Measurements from ENCODE around the gene ZBTB45. TPM values are rescaled to one million over a fixed set of nuclear protein-coding genes. Genes with fewer than 3 reads are reported as not detected.
A peak's percentile ranks its signal among the peaks of the same experiment; 100 is the strongest.

ZBTB45 gene
- total RNA-seq, 2 experiments from 2014 or later = 5.7 to 6.3 TPM

DNA sequence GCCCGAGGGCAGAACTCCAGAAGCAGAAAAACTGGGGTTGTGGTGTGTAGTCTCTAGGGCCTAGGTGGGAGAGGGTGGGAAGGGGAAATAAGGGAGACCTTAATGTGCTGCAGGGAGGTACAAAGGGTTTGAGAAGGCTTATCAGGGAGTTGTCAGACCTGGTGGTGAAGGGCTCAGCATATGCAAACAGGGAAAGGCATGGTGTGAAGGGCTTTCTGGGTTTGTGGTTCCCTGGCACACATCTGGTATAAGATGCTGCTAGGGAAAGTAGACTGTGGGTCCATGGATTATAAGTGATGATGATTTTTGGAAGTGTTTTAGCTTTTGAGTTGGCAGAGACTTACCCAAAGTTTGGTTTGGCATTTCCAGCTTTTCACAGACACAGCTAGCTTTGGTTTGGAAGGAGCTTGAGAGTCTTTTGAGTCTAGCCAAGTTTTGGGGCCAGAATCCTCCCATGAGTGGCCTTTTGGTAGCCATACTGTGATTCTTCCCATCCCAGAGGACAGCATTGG, 26.5 kb upstream of the ZBTB45 start:
- no peaks in the 10 kb centered on the region for H3K9me3 Mint-ChIP-seq
- POLR2A ChIA-PET = interaction anchor here (1.2 to 3.2 kb wide), 3 partner anchors 8 to 32 kb away, joined by 3 to 64 read pairs (median 4); partner anchors contain the start of gene CHMP2A

DNA sequence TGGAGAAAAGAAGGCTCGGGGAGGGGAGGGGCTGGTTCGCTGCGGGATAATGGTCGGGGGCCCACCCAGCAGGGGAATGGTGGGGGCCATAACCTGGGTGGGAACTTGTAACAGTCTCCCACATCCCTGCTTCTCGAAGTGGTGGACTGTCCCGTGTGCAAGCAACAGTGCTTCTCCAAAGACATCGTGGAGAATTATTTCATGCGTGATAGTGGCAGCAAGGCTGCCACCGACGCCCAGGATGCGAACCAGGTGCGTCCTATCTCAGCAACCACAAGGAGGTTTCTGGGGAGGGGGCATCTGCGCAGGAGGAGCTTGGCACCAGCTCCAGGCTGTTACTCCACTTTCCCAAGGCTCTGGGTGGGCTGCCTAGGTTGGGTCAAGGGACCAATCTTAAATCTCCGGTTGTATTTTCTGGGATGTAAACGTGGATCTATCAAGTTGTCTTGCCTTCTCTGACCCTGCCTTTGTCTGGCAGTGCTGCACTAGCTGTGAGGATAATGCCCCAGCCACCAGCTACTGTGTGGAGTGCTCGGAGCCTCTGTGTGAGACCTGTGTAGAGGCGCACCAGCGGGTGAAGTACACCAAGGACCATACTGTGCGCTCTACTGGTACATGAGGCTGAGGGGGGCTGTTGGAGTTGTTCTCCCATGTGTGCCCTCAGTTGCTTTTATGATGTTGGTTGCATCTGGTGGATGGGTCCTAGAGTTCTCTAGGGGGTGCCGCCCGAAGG, 25.8 kb upstream of the ZBTB45 start:
- Histone ChIP-seq H3K4me3 (ENCODE audit: low read length) (peak overlapping the region; percentile 70), H3K27ac (ENCODE audit: low read depth in 1 of 2, low read length in 2 of 2) (peak overlapping the region; percentile 18 to 50), H3K9me3 (ENCODE audit: control insufficient read depth in 1 of 2, insufficient read depth in 1 of 2, low read length in 2 of 2) (no peaks in the 10 kb centered on the region), H3K36me3 (ENCODE audit: insufficient read depth, low read length) (peaks cover 51% of the 10 kb centered on the region), H3K27me3 (ENCODE audit: control insufficient read depth in 1 of 2, insufficient read depth in 2 of 2, low read length in 2 of 2) (no peaks in the 10 kb centered on the region), H3K4me1 (ENCODE audit: insufficient read depth, low read length) (peaks cover 42% of the 10 kb centered on the region)
- Mint-ChIP-seq H3K4me3 (peak overlapping the region; percentile 95), H3K4me1 (ENCODE audit: low read depth) (peaks cover 39% of the 10 kb centered on the region), H3K36me3 (ENCODE audit: low read depth) (peaks cover 63% of the 10 kb centered on the region), H3K9me3 (no peaks in the 10 kb centered on the region), H3K27me3 (no peaks in the 10 kb centered on the region), H3K27ac (peak overlapping the region; percentile 91)
- intact Hi-C loops (cut with DNase I, micrococcal nuclease) = no loop called here
- POLR2A ChIA-PET = interaction anchor here (1.2 to 3.2 kb wide), 6 partner anchors 9 to 32 kb away, joined by 3 to 64 read pairs (median 22); partner anchors contain the start of genes CHMP2A, UBE2M and ZBTB45
- CTCF ChIA-PET = interaction anchor here (3.3 kb wide), 1 partner anchor 26 kb away, joined by 34 read pairs; the partner anchor contains the start of gene ZBTB45
- DNase-seq (peak in 2 of 14 experiments; percentile 35 to 43), ATAC-seq (ENCODE audit: poor library complexity) (no peak)
- TF ChIP-seq, protein P1, sequence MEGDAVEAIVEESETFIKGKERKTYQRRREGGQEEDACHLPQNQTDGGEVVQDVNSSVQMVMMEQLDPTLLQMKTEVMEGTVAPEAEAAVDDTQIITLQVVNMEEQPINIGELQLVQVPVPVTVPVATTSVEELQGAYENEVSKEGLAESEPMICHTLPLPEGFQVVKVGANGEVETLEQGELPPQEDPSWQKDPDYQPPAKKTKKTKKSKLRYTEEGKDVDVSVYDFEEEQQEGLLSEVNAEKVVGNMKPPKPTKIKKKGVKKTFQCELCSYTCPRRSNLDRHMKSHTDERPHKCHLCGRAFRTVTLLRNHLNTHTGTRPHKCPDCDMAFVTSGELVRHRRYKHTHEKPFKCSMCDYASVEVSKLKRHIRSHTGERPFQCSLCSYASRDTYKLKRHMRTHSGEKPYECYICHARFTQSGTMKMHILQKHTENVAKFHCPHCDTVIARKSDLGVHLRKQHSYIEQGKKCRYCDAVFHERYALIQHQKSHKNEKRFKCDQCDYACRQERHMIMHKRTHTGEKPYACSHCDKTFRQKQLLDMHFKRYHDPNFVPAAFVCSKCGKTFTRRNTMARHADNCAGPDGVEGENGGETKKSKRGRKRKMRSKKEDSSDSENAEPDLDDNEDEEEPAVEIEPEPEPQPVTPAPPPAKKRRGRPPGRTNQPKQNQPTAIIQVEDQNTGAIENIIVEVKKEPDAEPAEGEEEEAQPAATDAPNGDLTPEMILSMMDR (IDR thresholded peaks at IDR 0.05) = no peak

More for the DNA sequence above, 26.5 kb upstream of the ZBTB45 start:
- CTCF ChIA-PET = interaction anchor here (3.3 kb wide), 1 partner anchor 27 kb away, joined by 34 read pairs; the partner anchor contains the start of gene ZBTB45
- Histone ChIP-seq H3K4me3 (ENCODE audit: low read length) (peak overlapping the region; percentile 70), H3K4me1 (ENCODE audit: insufficient read depth, low read length) (peaks cover 42% of the 10 kb centered on the region), H3K27me3 (ENCODE audit: control insufficient read depth in 1 of 2, insufficient read depth in 2 of 2, low read length in 2 of 2) (no peaks in the 10 kb centered on the region), H3K36me3 (ENCODE audit: insufficient read depth, low read length) (peaks cover 57% of the 10 kb centered on the region), H3K27ac (ENCODE audit: low read depth in 1 of 2, low read length in 2 of 2) (peak overlapping the region in 1 of 2 donors; percentile 15), H3K9me3 (ENCODE audit: control insufficient read depth in 1 of 2, insufficient read depth in 1 of 2, low read length in 2 of 2) (no peaks in the 10 kb centered on the region)
- peaks cover 39% of the 10 kb centered on the region for H3K4me1 Mint-ChIP-seq (ENCODE audit: low read depth)
- peak overlapping the region; percentile 95 for H3K4me3 Mint-ChIP-seq
- no peaks in the 10 kb centered on the region for H3K27me3 Mint-ChIP-seq
- intact Hi-C loops (cut with DNase I, micrococcal nuclease) = no loop called here
- peak overlapping the region; percentile 91 for H3K27ac Mint-ChIP-seq
- peaks cover 69% of the 10 kb centered on the region for H3K36me3 Mint-ChIP-seq (ENCODE audit: low read depth)
- TF ChIP-seq, protein P1 (IDR thresholded peaks at IDR 0.05) = no peak
- DNase-seq (no peak), ATAC-seq (ENCODE audit: poor library complexity) (no peak)

DNA sequence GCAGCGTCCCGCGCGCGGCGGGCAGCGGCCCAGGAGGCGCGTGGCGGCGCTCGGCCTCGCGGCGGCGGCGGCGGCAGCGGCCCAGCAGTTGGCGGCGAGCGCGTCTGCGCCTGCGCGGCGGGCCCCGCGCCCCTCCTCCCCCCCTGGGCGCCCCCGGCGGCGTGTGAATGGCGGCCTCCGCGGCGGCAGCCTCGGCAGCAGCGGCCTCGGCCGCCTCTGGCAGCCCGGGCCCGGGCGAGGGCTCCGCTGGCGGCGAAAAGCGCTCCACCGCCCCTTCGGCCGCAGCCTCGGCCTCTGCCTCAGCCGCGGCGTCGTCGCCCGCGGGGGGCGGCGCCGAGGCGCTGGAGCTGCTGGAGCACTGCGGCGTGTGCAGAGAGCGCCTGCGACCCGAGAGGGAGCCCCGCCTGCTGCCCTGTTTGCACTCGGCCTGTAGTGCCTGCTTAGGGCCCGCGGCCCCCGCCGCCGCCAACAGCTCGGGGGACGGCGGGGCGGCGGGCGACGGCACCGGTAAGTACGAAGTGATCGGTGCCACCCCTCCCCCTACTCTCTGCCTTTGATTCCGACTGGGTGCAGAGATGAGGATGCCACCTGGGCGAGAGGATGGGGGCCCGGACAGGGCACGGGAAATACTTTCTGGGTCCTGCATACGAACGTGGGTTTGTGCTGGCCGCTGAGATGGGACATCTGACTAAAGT, 25.1 kb upstream of the ZBTB45 start:
- peaks cover 56% of the 10 kb centered on the region for H3K36me3 Mint-ChIP-seq (ENCODE audit: low read depth)
- H3K27ac ChIP-seq (ENCODE audit: low read depth in 1 of 2, low read length in 2 of 2) = peak overlapping the region in 1 of 2 donors; percentile 56
- H3K9me3 Mint-ChIP-seq = no peaks in the 10 kb centered on the region
- peaks cover 42% of the 10 kb centered on the region for H3K4me1 ChIP-seq (ENCODE audit: insufficient read depth, low read length)
- H3K4me3 ChIP-seq (ENCODE audit: low read length) = peak overlapping the region; percentile 70
- POLR2A ChIA-PET = interaction anchor here (0.9 to 3.2 kb wide), 17 partner anchors 10 to 197 kb away, joined by 3 to 64 read pairs (median 4); partner anchors contain the start of genes CHMP2A, MZF1, UBE2M and ZBTB45
- ATAC-seq (ENCODE audit: poor library complexity) = peak; percentile 39
- CTCF ChIA-PET = interaction anchor here (1.2 to 3.3 kb wide), 4 partner anchors 25 to 36 kb away, joined by 3 to 34 read pairs (median 8); partner anchors contain the start of gene ZBTB45
- H3K4me3 Mint-ChIP-seq = peak overlapping the region; percentile 95
- H3K27me3 Mint-ChIP-seq = no peaks in the 10 kb centered on the region
- H3K4me1 Mint-ChIP-seq (ENCODE audit: low read depth) = peaks cover 39% of the 10 kb centered on the region
- DNase-seq = peak in 13 of 14 experiments; percentile 55 to 93 (median 78)
- peaks cover 44% of the 10 kb centered on the region for H3K36me3 ChIP-seq (ENCODE audit: insufficient read depth, low read length)
- no peaks in the 10 kb centered on the region for H3K27me3 ChIP-seq (ENCODE audit: control insufficient read depth in 1 of 2, insufficient read depth in 2 of 2, low read length in 2 of 2)
- TF ChIP-seq, protein P1 (IDR thresholded peaks at IDR 0.05) = no peak
- intact Hi-C loops (cut with DNase I, micrococcal nuclease) = loop anchor here (1.0 kb wide), 4 partner anchors 10 to 29 kb away; partner anchors contain the start of genes MZF1 (in 2 of the 2), ZBTB45 (in 2 of the 2) and UBE2M (in 1 of the 2)
- H3K27ac Mint-ChIP-seq = peak overlapping the region; percentile 95
- no peaks in the 10 kb centered on the region for H3K9me3 ChIP-seq (ENCODE audit: control insufficient read depth in 1 of 2, insufficient read depth in 1 of 2, low read length in 2 of 2)
